SU-DHL-6 (cell line): ENCODE data around the gene WNT7B.

Experiments used
- H2AFZ ChIP-seq: fragments of 200-600 bp; sonication (generic); 2 replicates; pipeline ENCODE4 v1.6.1; 2014; ENCODE audit warnings: low read depth, mild to moderate bottlenecking, moderate library complexity, mixed read lengths, antibody characterized with exemption, low read length; ENCODE audit not compliant: severe bottlenecking
- H3F3A ChIP-seq: fragments of 200-600 bp; shearing (Covaris generic); 2 replicates; pipeline ENCODE4 v1.6.0; 2016; ENCODE audit warnings: antibody characterized with exemption, mild to moderate bottlenecking; ENCODE audit not compliant: insufficient read depth
- H3K27ac ChIP-seq: fragments of 200-600 bp; sonication (generic); 2 replicates; pipeline ENCODE4 v1.5.1; 2016; ENCODE audit warnings: low read depth, mild to moderate bottlenecking, low read length, moderate library complexity, mixed read lengths
- H3K27me3 ChIP-seq: fragments of 200-600 bp; sonication (generic), shearing (Covaris generic); 2 replicates; pipeline ENCODE4 v1.6.0; 2014; ENCODE audit warnings: mild to moderate bottlenecking, low read length
- H3K36me3 ChIP-seq: fragments of 200-600 bp; sonication (generic); 2 replicates; pipeline ENCODE4 v1.6.1; 2014; ENCODE audit warnings: mild to moderate bottlenecking, low read length, mixed read lengths
- H3K4me2 ChIP-seq: fragments of 300-600, 200-600 bp; shearing (Covaris generic), sonication (generic); 2 replicates; pipeline ENCODE4 v1.6.0; 2014; ENCODE audit warnings: low read length, low read depth, mild to moderate bottlenecking; ENCODE audit not compliant: poor library complexity, severe bottlenecking
- H3K4me3 ChIP-seq: fragments of 200-600 bp; sonication (generic); 2 replicates; pipeline ENCODE4 v1.5.1; 2014; ENCODE audit warnings: antibody characterized with exemption, low read length, mild to moderate bottlenecking, mixed read lengths; ENCODE audit not compliant: insufficient read depth, poor library complexity, severe bottlenecking
- H3K79me2 ChIP-seq: fragments of 200-600 bp; sonication (generic); 2 replicates; pipeline ENCODE4 v1.6.1; 2014; ENCODE audit warnings: mild to moderate bottlenecking, low read length, moderate library complexity; ENCODE audit not compliant: insufficient read depth
- H3K9ac ChIP-seq: fragments of 200-600 bp; sonication (generic); 2 replicates; pipeline ENCODE4 v1.7.0; 2014; ENCODE audit warnings: mild to moderate bottlenecking, low read length
- H3K9me2 ChIP-seq: fragments of 200-600 bp; sonication (generic); replicated peaks from 2 replicates; pipeline ENCODE4 v1.6.1; 2014; ENCODE audit warnings: low read length; ENCODE audit not compliant: insufficient read depth
- H3K9me3 ChIP-seq: fragments of 200-600 bp; sonication (generic); 2 replicates; pipeline ENCODE4 v1.6.1; 2014; ENCODE audit warnings: low read length, mixed read lengths; ENCODE audit not compliant: insufficient read depth
- H4K20me1 ChIP-seq: fragments of 200-600 bp; sonication (generic); 2 replicates; pipeline ENCODE4 v1.6.1; 2014; ENCODE audit warnings: low read depth, mild to moderate bottlenecking, antibody characterized with exemption, low read length, moderate library complexity, mixed read lengths
- CTCF ChIP-seq: fragments of 200-600 bp; sonication (generic); IDR thresholded peaks from one replicate; pipeline ENCODE4 v1.5.1; 2017; ENCODE audit warnings: antibody characterized with exemption, mild to moderate bottlenecking, low read length, moderate library complexity; ENCODE audit not compliant: insufficient read depth, poor library complexity, severe bottlenecking
- EZH2phosphoT487 ChIP-seq: fragments of 200-600 bp; sonication (generic), shearing (Covaris generic); conservative IDR thresholded peaks from 2 replicates; pipeline ENCODE4 v1.6.1; 2018; ENCODE audit warnings: mild to moderate bottlenecking, antibody characterized with exemption, low read length, moderate library complexity, mixed read lengths

Gene WNT7B

GRCh38 chr22:46003271-46004091 is 26.5 kb upstream of the WNT7B start:
- no peak overlapping the region for H3K4me2 ChIP-seq
- TF ChIP-seq CTCF (no peak), EZH2phosphoT487 (no peak)
- no peak overlapping the region for H3K27ac ChIP-seq

GRCh38 chr22:46002757-46003270 is 25.9 kb upstream of the WNT7B start:
- Histone ChIP-seq H3K27me3 (no peaks in the 10 kb centered on the region), H3K4me2 (no peak overlapping the region), H3K9ac (no peak overlapping the region), H3F3A (no peaks in the 10 kb centered on the region), H2AFZ (no peak overlapping the region), H3K9me2 (no peaks in the 10 kb centered on the region), H3K9me3 (no peaks in the 10 kb centered on the region), H3K79me2 (no peaks in the 10 kb centered on the region), H4K20me1 (no peaks in the 10 kb centered on the region), H3K36me3 (no peaks in the 10 kb centered on the region), H3K4me3 (no peak overlapping the region), H3K27ac (no peak overlapping the region)
- no peak for TF ChIP-seq EZH2phosphoT487
- TF ChIP-seq CTCF = no peak

More at GRCh38 chr22:46003271-46004091, 26.5 kb upstream of the WNT7B start:
- no peak overlapping the region for H3K4me3 ChIP-seq
- no peaks in the 10 kb centered on the region for H4K20me1 ChIP-seq
- H2AFZ ChIP-seq = no peak overlapping the region
- no peaks in the 10 kb centered on the region for H3K9me2 ChIP-seq
- H3F3A ChIP-seq = no peaks in the 10 kb centered on the region
- no peaks in the 10 kb centered on the region for H3K79me2 ChIP-seq
- no peaks in the 10 kb centered on the region for H3K9me3 ChIP-seq
- H3K36me3 ChIP-seq = no peaks in the 10 kb centered on the region
- no peak overlapping the region for H3K9ac ChIP-seq
- H3K27me3 ChIP-seq = no peaks in the 10 kb centered on the region

GRCh38 chr22:46001426-46002106 is 24.6 kb upstream of the WNT7B start:
- Histone ChIP-seq H3K27ac (no peak overlapping the region), H3K4me2 (no peak overlapping the region), H3K36me3 (no peaks in the 10 kb centered on the region), H3K9ac (no peak overlapping the region), H4K20me1 (no peaks in the 10 kb centered on the region), H3K27me3 (no peaks in the 10 kb centered on the region), H2AFZ (no peak overlapping the region), H3K9me3 (no peaks in the 10 kb centered on the region), H3K4me3 (no peak overlapping the region), H3K9me2 (no peaks in the 10 kb centered on the region), H3F3A (no peaks in the 10 kb centered on the region), H3K79me2 (no peaks in the 10 kb centered on the region)
- no peak for TF ChIP-seq EZH2phosphoT487
- TF ChIP-seq CTCF = no peak
